C4-2B (cell line): ENCODE data around the gene CTNNBL1.
A peak's percentile ranks its signal among the peaks of the same experiment; 100 is the strongest.

ENCODE experiments used
- H3K27ac ChIP-seq: fragments of 450-650 bp; 2 replicates; pipeline ENCODE4 v1.5.1; 2017
- ZFX ChIP-seq: fragments of 450-650 bp; IDR thresholded peaks from 2 replicates; pipeline ENCODE4 v1.6.1; 2017
- TF ChIP-seq, protein P1 (sequence below): fragments of 450-650 bp; conservative IDR thresholded peaks from 2 replicates; pipeline ENCODE4 v1.5.1; 2017; ENCODE audit warnings: mild to moderate bottlenecking

Gene CTNNBL1

DNA sequence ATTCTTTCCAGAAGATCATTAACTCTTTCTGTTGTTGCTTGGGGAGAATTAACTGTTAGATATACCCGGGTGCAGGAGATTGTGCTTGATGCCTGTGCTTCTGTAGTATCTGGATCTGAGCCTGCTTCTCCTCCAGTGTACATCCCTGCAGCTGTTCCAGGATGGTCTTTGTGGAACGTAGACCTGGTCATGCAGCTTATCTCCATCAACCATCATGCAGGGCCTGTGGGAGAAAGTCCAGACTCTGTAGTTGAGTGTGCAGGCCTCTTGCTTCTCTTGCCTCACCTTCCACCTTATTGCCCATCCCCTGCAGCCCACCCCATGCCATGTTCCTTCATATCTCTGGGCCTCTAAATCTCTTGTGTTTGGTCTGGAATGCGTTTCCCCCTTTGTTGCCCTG is 133.8 kb downstream of the CTNNBL1 start:
- TF ChIP-seq ZFX, result no peak
- TF ChIP-seq, protein P1, sequence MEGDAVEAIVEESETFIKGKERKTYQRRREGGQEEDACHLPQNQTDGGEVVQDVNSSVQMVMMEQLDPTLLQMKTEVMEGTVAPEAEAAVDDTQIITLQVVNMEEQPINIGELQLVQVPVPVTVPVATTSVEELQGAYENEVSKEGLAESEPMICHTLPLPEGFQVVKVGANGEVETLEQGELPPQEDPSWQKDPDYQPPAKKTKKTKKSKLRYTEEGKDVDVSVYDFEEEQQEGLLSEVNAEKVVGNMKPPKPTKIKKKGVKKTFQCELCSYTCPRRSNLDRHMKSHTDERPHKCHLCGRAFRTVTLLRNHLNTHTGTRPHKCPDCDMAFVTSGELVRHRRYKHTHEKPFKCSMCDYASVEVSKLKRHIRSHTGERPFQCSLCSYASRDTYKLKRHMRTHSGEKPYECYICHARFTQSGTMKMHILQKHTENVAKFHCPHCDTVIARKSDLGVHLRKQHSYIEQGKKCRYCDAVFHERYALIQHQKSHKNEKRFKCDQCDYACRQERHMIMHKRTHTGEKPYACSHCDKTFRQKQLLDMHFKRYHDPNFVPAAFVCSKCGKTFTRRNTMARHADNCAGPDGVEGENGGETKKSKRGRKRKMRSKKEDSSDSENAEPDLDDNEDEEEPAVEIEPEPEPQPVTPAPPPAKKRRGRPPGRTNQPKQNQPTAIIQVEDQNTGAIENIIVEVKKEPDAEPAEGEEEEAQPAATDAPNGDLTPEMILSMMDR, result no peak

DNA sequence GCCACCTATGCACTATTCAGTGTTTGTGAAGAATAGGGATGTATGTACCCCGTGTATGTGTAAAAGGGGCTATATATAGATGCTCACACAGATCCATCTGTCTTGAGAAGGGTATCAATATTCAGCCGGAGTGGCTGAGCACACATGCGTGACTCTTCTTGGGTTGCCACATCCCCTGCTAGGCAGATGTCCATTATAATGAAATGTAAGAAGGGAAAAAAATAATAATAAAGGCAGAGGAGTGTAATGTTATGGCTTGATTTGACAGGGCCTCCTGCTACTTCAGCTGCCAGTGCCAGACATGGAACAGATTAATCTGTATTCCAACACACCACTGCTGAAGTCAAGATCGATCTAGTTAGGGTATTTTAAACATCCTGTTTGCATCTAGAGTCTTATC is 134.9 kb downstream of the CTNNBL1 start:
- TF ChIP-seq, protein P1, result no peak
- no peak for TF ChIP-seq ZFX
- H3K27ac ChIP-seq, result no peak overlapping the region

More for the DNA sequence above, 133.8 kb downstream of the CTNNBL1 start:
- H3K27ac ChIP-seq, result no peak overlapping the region

DNA sequence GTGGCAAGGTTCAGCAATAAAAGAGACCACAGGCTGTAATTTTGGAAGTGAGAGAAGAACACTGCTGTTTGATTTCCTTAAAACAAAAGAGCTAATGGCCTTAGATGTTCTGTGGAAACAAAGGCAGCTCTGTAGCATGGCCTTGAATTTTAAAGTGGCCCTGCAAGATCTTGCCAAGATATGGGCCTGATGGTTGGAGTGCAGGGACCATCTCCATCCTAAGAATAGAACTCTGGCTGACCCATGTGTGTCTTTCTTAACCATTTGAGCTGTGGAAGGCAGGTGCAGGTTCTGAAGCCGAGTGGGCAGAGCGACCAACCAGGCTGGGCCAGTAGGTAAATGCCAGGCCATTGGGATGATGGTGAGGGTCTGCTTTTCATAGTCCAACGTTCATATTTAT is 135.3 kb downstream of the CTNNBL1 start:
- no peak for TF ChIP-seq ZFX
- TF ChIP-seq, protein P1, result no peak
- H3K27ac ChIP-seq, result no peak overlapping the region

DNA sequence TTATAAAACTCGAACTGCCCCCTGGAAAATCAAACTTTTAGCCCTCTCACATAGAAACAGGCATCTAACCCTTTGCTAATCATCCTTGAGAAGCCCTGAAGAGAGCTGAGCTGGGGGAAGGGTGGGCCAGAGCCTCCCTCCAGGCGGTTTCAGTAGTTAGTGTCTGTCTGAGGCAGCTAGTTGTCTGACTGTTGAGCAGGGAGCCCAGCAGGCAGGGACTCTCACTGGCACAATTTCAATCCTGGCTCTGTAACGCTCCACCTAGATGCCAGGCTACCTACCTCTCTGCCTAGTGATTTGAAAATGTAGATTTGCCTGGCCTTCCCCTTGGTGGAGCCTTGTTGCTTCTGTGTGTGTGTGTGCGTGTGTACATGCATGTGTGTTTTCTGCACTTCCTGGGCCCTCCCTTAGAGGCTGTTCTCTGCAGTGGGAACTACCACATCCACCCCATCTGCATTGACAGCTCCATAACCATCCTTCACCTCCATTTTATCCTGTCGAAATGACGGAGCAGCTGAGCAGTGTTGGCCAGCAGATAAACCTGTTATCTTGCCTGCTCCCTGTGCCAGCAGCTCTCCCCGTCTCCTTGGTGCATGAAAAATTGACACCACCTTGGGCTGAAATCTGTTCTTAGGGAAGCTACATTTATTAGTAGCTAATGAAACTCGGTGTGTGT is 139.5 kb downstream of the CTNNBL1 start:
- TF ChIP-seq, protein P1, result no peak
- TF ChIP-seq ZFX, result no peak

GRCh38 chr20:37836926-37837325 is 143.1 kb downstream of the CTNNBL1 start:
- TF ChIP-seq, protein P1, result no peak
- no peak for TF ChIP-seq ZFX
- H3K27ac ChIP-seq, result peak overlapping the region; percentile 22; the same call in 1 of the 2 replicates

More for the DNA sequence above, 139.5 kb downstream of the CTNNBL1 start:
- no peak overlapping the region for H3K27ac ChIP-seq

DNA sequence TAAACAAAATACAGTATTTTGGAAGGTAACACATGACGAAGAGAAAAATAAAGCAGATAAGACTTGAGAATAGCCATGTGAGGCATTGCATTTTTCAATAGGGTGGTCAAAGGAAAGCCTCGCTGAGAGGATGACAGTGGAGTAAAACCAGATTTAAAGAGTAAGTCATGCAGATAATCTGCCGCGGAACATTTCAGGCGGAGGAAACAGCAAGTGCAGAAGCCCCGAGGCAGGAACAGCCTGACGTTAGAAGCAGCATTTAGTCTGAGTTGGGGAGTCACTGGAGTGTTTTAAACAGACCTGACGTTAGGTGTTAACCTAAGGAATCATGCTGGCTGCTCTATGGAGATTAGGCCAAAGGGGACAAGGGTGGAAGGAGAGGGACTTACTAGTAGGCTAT is 144.1 kb downstream of the CTNNBL1 start:
- H3K27ac ChIP-seq, result peak overlapping the region; percentile 95

GRCh38 chr20:37838769-37839431 is 145.1 kb downstream of the CTNNBL1 start:
- H3K27ac ChIP-seq, result peak overlapping the region; percentile 95
- TF ChIP-seq, protein P1, result no peak
- TF ChIP-seq ZFX, result no peak

More for the DNA sequence above, 144.1 kb downstream of the CTNNBL1 start:
- TF ChIP-seq, protein P1, result no peak
- no peak for TF ChIP-seq ZFX
